CD14-positive monocyte (primary cell): ENCODE measurements around the gene CHST15. TPM values are rescaled to one million over a fixed set of nuclear protein-coding genes. Genes with fewer than 3 reads are reported as not detected.

ENCODE experiments used
- DNase-seq, 3 donors: peaks; one replicate each; pipeline ENCODE4 v3.0.0-alpha.2; 2011 to 2022
- H2AFZ ChIP-seq: 2 replicates; pipeline ENCODE4 v1.6.0; 2012; ENCODE audit warnings: mild to moderate bottlenecking, low read depth, low read length, inconsistent platforms; ENCODE audit not compliant: insufficient read depth, poor library complexity, severe bottlenecking
- H3K27ac ChIP-seq, 2 donors: 1 replicate in 1 of 2; 2 replicates in 1 of 2; pipeline ENCODE4 v1.5.1; 2012 to 2013; ENCODE audit warnings: low read length in 2 of 2, control low read depth in 1 of 2, inconsistent platforms in 1 of 2, low read depth in 1 of 2, mild to moderate bottlenecking in 1 of 2
- H3K27me3 ChIP-seq, 2 donors: one replicate each; pipeline versions ENCODE4 v1.6.0 to v1.6.1; 2011 to 2013; ENCODE audit warnings: low read length in 2 of 2; ENCODE audit not compliant: control insufficient read depth in 2 of 2, insufficient read depth in 2 of 2
- H3K36me3 ChIP-seq, 2 donors: replicated peaks in 1 of 2; 1 replicate in 1 of 2; 2 replicates in 1 of 2; pipeline versions ENCODE4 v1.5.1 to v1.6.1; 2012 to 2013; ENCODE audit warnings: low read length in 2 of 2, control low read depth in 1 of 2, inconsistent platforms in 1 of 2, mild to moderate bottlenecking in 1 of 2; ENCODE audit not compliant: insufficient read depth in 2 of 2, control insufficient read depth in 1 of 2
- H3K4me1 ChIP-seq, 2 donors: 1 replicate in 1 of 2; 2 replicates in 1 of 2; pipeline versions ENCODE4 v1.5.1 to v1.6.1; 2012 to 2013; ENCODE audit warnings: low read length in 2 of 2, control low read depth in 1 of 2, inconsistent platforms in 1 of 2, mild to moderate bottlenecking in 1 of 2, moderate library complexity in 1 of 2; ENCODE audit not compliant: insufficient read depth in 2 of 2, control insufficient read depth in 1 of 2
- H3K4me2 ChIP-seq: replicated peaks from 2 replicates; pipeline ENCODE3; 2012; ENCODE audit warnings: low read length, moderate library complexity, mild to moderate bottlenecking; ENCODE audit not compliant: poor library complexity, severe bottlenecking; ENCODE audit errors: extremely low read depth
- H3K4me3 ChIP-seq, 3 experiments: fragments of 200-600 bp in 1 of 3; sonication (generic) in 1 of 3; replicated peaks in 1 of 3; 1 replicate in 2 of 3; 2 replicates in 1 of 3; pipeline ENCODE4 v1.5.1; 2011 to 2013; ENCODE audit warnings: low read length in 3 of 3, mild to moderate bottlenecking in 3 of 3, control low read depth in 2 of 3, low read depth in 2 of 3, inconsistent platforms in 1 of 3, moderate library complexity in 1 of 3
- H3K79me2 ChIP-seq: 2 replicates; pipeline ENCODE4 v1.6.0; 2012; ENCODE audit warnings: mild to moderate bottlenecking, control low read depth, inconsistent platforms, low read length, moderate library complexity; ENCODE audit not compliant: insufficient read depth
- H3K9ac ChIP-seq: 2 replicates; pipeline ENCODE4 v1.6.0; 2017; ENCODE audit warnings: low read length, mild to moderate bottlenecking; ENCODE audit not compliant: insufficient read depth, poor library complexity, severe bottlenecking
- H3K9me3 ChIP-seq, 2 donors: replicated peaks in 1 of 2; 1 replicate in 1 of 2; 2 replicates in 1 of 2; pipeline versions ENCODE4 v1.5.1 to v1.6.1; 2012 to 2013; ENCODE audit warnings: low read length in 2 of 2, control low read depth in 1 of 2; ENCODE audit not compliant: control insufficient read depth in 1 of 2, insufficient read depth in 1 of 2
- H4K20me1 ChIP-seq: 2 replicates; pipeline ENCODE4 v1.6.0; 2012; ENCODE audit warnings: mild to moderate bottlenecking, low read length, control low read depth, moderate library complexity; ENCODE audit not compliant: insufficient read depth
- H3K27ac Mint-ChIP-seq, 7 donors: one replicate each; pipeline ENCODE4 v1.8.0; 2020; ENCODE audit warnings: mild to moderate bottlenecking in 7 of 7, mixed read lengths in 7 of 7, moderate library complexity in 6 of 7, inconsistent platforms in 2 of 7
- H3K27me3 Mint-ChIP-seq, 3 donors: one replicate each; pipeline ENCODE4 v1.8.0; 2021 to 2022; ENCODE audit warnings: low read depth in 3 of 3, mild to moderate bottlenecking in 3 of 3, mixed read lengths in 3 of 3, moderate library complexity in 3 of 3, inconsistent platforms in 1 of 3
- H3K36me3 Mint-ChIP-seq, 2 donors: one replicate each; pipeline ENCODE4 v1.8.0; 2020; ENCODE audit warnings: mixed read lengths in 2 of 2, inconsistent platforms in 1 of 2, mild to moderate bottlenecking in 1 of 2
- H3K4me1 Mint-ChIP-seq: one replicate; pipeline ENCODE4 v1.8.0; 2020; ENCODE audit warnings: mild to moderate bottlenecking, mixed read lengths
- H3K4me3 Mint-ChIP-seq, 2 donors: one replicate each; pipeline ENCODE4 v1.8.0; 2020; ENCODE audit warnings: mild to moderate bottlenecking in 2 of 2, mixed read lengths in 2 of 2, moderate library complexity in 1 of 2
- H3K9me3 Mint-ChIP-seq, 7 donors: one replicate each; pipeline ENCODE4 v1.8.0; 2020 to 2022; ENCODE audit warnings: mixed read lengths in 7 of 7, mild to moderate bottlenecking in 6 of 7, moderate library complexity in 6 of 7, inconsistent platforms in 2 of 7
- CTCF ChIP-seq: fragments of 200-600 bp; IDR thresholded peaks from one replicate; pipeline ENCODE4 v1.8.0; 2022; ENCODE audit warnings: antibody characterized with exemption, mild to moderate bottlenecking
- WGBS: methylation state at CpG from one replicate; pipeline ENCODE4 v1.1.5; 2013; ENCODE audit warnings: missing lambda C conversion rate; ENCODE audit not compliant: insufficient coverage; 5-methylcytosine and 5-hydroxymethylcytosine counted together
- intact Hi-C, 2 donors: fragments of 100-400 bp; cut with micrococcal nuclease; formaldehyde crosslinking; loops; one replicate each; pipeline versions ENCODE4 v1.15.0 to v1.15.1; 2023
- polyA plus RNA-seq, 3 donors: library from polyadenylated mRNA; depleted of rRNA in 1 of 3; unstranded in 2 of 3; stranded (reverse) in 1 of 3; fragments of 300-500 nt in 2 of 3; fragments of >200 nt in 1 of 3; fragmentation: Illumina TruSeq in 2 of 3; gene quantifications; 1 replicate in 2 of 3; 2 replicates in 1 of 3; pipeline ENCODE4 v1.2.3, GENCODE V29; 2012 to 2021

The CHST15 gene
- polyA plus RNA-seq, 3 donors: 54.4 to 106 (median 87.5) TPM

GRCh38 chr10:124079864-124080263, 13.5 kb downstream of the CHST15 start:
- Histone ChIP-seq H3K4me2 (no peak overlapping the region), H3K9me3 (no peaks in the 10 kb centered on the region), H3K9ac (no peak overlapping the region), H3K79me2 (peaks cover 85% of the 10 kb centered on the region), H3K36me3 (peaks cover 10 to 76% of the 10 kb centered on the region in 2 donors), H3K27me3 (no peaks in the 10 kb centered on the region), H3K27ac (no peak overlapping the region), H3K4me3 (no peak overlapping the region), H4K20me1 (peaks cover 99% of the 10 kb centered on the region), H3K4me1 (peaks cover 26 to 32% of the 10 kb centered on the region in 2 donors), H2AFZ (no peak overlapping the region)
- intact Hi-C loops: no loop called here
- peaks cover 0 to 7% (median 3%) of the 10 kb centered on the region in 7 donors for H3K9me3 Mint-ChIP-seq
- 93% methylated on average over 7 of the region's 9 CpGs for WGBS
- TF ChIP-seq CTCF: no peak
- no peak for DNase-seq
- peaks cover 2 to 7% (median 3%) of the 10 kb centered on the region in 3 donors for H3K27me3 Mint-ChIP-seq
- H3K27ac Mint-ChIP-seq: peak overlapping the region in 3 of 7 donors; percentile 29 to 38 (median 37)
- H3K4me1 Mint-ChIP-seq: peaks cover 51% of the 10 kb centered on the region
- peaks cover 79 to 89% of the 10 kb centered on the region in 2 donors for H3K36me3 Mint-ChIP-seq
- H3K4me3 Mint-ChIP-seq: no peak overlapping the region

GRCh38 chr10:124078714-124079113, 14.7 kb downstream of the CHST15 start:
- Histone ChIP-seq H3K79me2 (peaks cover 80% of the 10 kb centered on the region), H3K36me3 (peaks cover 10 to 72% of the 10 kb centered on the region in 2 donors), H2AFZ (no peak overlapping the region), H3K9me3 (no peaks in the 10 kb centered on the region), H3K27ac (no peak overlapping the region), H3K4me3 (no peak overlapping the region), H3K9ac (no peak overlapping the region), H3K27me3 (no peaks in the 10 kb centered on the region), H3K4me1 (peaks cover 26 to 32% of the 10 kb centered on the region in 2 donors), H3K4me2 (no peak overlapping the region), H4K20me1 (peaks cover 99% of the 10 kb centered on the region)
- peaks cover 0 to 9% (median 3%) of the 10 kb centered on the region in 7 donors for H3K9me3 Mint-ChIP-seq
- H3K4me3 Mint-ChIP-seq: no peak overlapping the region
- no peak for DNase-seq
- H3K36me3 Mint-ChIP-seq: peaks cover 69 to 86% of the 10 kb centered on the region in 2 donors
- H3K27ac Mint-ChIP-seq: no peak overlapping the region
- H3K4me1 Mint-ChIP-seq: peaks cover 51% of the 10 kb centered on the region
- peaks cover 3 to 8% (median 7%) of the 10 kb centered on the region in 3 donors for H3K27me3 Mint-ChIP-seq
- no peak for TF ChIP-seq CTCF
- intact Hi-C loops: no loop called here
